Stimulated activated CD4-positive, alpha-beta T cell treated with anti-CD3 and anti-CD28 coated beads, Interleukin-4, amount 100 ng/mL, for 24 hours (primary cell): ENCODE data around the gene DCAF17.
"Not testable (repeated sequence)": the region's sequence is repeated elsewhere in the genome, so short reads cannot be mapped to it uniquely, and the experiment has no call there.

Experiments
- DNase-seq: peaks from one replicate; pipeline ENCODE4 v3.0.0-alpha.2; 2020

Gene DCAF17

GRCh38 chr2:171515672-171516298 is 81.8 kb downstream of the DCAF17 start:
- no peak for DNase-seq

DNA sequence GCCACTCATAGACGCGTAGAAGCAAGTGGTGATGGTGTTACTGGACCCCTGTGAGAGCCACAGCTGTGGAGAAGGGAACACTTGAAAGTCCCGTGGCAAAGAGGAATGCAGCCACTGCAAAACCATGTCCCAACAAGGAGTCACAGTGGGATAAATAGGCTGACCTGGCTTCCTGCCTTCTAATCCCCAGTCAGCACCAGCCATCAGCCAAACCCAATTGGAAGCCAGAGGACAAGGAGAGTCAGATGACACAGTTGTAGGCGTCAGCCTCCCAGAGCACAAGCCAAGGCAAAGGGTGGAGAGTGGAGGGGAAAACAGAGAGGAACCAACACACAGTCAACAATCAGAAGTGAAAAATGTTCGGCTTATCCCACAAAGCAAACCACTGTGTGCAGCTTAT is 82.8 kb downstream of the DCAF17 start:
- DNase-seq, result no peak

DNA sequence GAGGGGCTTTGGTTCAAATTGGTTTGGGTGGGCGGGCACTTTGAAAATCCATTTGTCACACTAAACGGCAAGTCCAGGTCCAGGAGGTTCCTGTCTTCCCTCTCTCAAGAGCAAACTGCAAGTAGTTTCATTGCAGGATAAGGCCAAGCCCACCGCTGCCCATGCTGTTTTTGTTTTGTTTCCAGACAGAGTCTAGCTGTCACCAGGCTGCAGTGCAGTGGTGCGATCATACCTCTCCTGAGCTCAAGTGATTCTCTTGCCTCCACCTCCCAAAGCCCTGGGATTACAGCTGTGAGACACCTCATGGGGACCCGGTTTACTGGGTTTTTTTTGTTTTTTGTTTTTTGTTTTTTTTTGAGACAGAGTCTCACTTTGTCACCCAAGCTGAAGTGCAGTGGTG is 86.4 kb downstream of the DCAF17 start:
- DNase-seq, result no peak

DNA sequence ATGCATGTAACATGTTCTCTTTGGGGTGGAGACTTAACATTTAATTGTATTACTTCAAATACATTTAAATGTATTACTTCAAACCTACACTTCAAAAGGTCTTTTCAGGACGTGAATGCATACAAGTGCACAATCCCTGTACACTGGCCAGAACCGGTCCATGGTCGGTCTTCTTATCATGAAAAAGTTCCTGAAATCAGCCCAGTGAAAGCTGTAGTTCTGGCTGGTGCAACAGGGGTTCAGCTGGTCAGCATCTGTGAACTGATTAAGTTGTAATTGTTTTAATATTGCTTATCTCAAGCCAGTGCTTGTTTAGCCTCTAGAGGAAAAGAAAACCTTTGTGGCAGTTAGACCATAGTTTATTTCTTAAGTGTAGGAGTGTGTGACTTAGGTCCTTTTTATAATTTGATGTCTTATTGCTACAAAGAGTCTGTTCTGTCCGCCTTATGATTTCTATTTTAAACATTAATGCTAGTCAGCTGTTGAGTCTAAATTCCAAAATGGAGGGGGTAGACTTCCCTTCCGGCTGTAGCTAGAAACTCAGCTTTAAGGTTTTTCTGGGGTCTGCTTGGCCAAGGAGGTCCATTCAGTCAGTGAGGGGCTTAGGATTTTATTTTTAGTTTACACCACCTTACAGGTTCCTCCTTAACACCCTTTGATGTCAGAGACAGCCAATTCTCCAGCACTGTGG is 87.5 kb downstream of the DCAF17 start:
- no peak for DNase-seq

DNA sequence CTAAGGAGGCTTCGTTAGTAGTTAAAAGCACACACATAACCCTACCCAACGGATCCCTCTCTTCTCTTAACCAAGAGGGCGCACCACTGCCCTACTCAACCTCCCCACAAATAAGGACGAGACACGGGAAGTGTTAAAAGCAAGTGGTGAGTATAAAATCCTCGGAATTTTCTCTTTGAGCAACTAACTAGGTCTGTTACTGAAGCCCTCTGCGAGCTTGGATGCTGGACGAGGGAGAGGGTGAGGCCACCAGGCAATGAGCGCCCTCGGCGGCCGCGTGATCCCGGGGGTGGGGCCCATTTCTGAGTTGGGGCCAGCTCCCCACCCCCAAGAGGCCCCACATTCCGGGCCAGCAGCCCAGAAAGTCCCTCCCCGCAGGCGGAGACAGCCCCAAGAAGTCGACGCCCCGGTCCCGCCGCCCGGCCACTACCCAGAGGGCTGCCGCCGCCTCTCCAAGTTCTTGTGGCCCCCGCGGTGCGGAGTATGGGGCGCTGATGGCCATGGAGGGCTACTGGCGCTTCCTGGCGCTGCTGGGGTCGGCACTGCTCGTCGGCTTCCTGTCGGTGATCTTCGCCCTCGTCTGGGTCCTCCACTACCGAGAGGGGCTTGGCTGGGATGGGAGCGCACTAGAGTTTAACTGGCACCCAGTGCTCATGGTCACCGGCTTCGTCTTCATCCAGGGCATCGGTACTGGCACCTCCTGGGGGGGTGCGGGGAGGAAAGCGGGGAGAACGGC is 88.2 kb downstream of the DCAF17 start, which contains the start of gene CYBRD1:
TSS of gene CYBRD1 (plus strand) at position 423 of the 736 bp plus-strand sequence. CDS start at position 495, 72 bp downstream.
- peak; percentile 3 for DNase-seq

- DNase-seq, result no peak
Measured at GRCh38 chr2:171522788-171523087, 88.7 kb downstream of the DCAF17 start.

DNA sequence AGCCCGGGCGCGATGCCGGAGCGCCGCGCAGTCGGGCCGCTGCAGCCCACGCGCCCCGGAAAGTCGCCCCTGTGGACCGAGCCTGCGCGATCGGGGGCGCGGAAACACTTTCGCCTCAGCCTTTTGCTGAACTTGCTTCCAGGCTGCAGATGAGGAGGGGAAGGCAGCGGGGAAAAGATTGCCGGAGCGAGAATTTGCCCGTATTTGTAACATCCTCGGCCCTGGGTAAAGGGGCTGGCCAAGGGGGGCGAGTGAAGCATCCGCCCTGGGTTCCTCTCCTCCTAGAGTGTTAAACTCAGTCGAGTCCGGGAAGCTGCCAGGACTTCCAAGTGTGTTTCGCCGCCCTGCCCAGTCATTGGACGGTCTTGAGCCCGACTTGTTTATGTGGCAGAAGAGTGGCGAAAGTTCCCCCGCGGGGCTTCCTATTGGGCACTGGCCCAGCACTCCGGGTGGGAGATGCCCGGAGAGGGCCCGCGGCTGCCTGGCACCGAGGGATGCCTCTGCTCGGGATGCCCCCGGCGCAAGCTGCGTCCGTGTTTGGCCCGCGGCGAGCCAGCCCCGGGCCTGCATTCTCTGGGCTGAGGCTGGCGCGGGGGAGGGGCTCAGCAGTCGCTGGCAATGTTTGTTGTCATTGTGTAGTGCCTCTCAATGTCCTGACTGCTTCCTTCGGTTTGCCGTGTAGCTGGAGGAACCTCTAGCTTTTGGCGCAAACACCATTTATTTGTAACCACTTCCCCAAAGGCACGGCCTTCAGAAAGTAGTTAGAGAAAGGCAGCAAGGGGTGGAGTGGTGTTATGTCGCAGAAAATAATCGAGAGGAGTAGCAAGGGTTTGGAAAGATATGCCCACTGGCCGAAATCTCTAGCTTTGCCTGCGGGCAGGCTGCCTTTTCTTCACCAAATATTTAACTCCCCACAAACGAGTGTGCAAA is 89.3 kb downstream of the DCAF17 start:
- peak; percentile 4 for DNase-seq

GRCh38 chr2:171524018-171524401 is 90.0 kb downstream of the DCAF17 start:
- no peak for DNase-seq

GRCh38 chr2:171529914-171530313 is 95.9 kb downstream of the DCAF17 start:
- no peak for DNase-seq

DNA sequence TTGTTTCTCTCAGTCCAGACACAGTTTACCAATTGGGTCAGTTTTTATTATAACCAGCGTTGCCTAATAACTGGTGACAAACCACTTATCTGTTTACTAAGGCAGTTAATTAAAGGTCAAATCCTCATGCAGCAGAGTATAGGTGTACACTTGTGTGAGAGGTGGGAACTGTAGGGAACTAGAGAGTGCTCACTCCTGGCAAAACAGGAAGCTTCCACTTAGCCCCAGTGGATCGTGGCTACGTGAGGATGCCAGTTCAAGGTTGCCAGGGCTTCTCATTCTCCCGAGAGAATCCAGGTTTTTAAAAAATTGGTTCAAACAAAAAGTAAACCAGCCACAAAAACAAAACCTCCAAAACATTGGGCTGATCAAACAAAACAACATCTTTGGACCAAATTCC is 96.4 kb downstream of the DCAF17 start:
- no peak for DNase-seq

DNA sequence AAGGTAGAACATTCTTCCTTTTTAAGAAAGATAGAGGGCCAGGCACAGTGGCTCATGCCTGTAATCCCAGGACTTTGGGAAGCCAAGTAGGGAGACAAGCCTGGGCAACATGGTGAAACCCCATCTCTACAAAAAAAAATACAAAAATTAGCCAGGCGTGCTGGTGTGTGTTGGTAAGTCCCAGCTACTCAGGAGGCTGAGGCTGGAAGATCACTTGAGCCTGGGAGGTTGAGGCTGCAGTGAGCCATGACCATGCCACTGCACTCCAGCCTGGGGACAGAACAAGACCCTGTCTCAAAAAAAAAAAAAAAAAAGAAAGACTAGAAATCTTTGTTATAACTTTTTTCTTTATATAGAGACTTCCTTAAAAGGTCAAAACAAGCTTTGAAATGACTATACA is 96.8 kb downstream of the DCAF17 start:
- not testable (repeated sequence) for DNase-seq

DNA sequence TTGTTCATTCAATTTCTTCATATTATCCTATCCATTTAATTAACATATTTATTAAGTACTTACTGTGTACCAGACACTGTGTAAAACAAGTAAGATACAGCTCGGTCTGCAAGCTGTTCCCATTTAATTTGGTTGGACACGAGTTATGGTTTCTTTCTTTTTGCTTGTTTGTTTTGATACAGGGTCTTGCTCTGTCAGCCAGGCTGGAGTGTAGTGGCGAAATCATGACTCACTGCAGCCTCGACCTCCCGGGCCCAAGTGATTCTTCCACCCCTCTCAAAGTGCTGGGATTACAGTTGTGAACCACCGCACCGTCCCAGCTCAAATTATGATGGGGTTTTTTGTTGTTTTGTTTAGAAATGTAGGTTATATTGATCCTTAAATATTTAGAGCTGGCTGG is 97.3 kb downstream of the DCAF17 start:
- no peak for DNase-seq

- DNase-seq, result no peak
Measured at GRCh38 chr2:171531836-171532450, 97.9 kb downstream of the DCAF17 start.

DNA sequence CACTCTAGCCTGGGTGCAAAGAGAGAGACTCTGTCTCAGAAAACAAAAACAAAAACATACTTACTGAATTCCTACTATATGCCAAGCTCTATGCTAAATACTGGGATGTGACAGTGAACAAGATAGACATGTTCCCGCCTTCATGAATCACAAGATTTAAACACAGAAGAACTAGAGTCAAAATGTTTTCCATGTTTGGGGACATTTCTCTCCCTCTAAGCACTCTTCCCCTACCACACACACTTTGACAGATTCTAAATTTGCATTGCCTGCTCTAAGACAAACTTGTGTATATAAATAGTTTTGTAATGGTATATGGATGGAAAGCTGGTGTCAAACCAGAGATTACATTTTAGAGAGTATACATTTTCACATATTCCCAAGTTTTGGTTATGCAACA is 99.3 kb downstream of the DCAF17 start:
- DNase-seq, result no peak
